HG02642 (cell line): ENCODE results near the gene PARD6B.
A peak's percentile ranks its signal among the peaks of the same experiment; 100 is the strongest.
"Not testable (repeated sequence)": the region's sequence is repeated elsewhere in the genome, so short reads cannot be mapped to it uniquely, and the experiment has no call there.

Experiments
- ATAC-seq: cut with Tn5 transposase; IDR thresholded peaks from one replicate; pipeline ENCODE4 v1.9.1; 2021; ENCODE audit warnings: mild to moderate bottlenecking; ENCODE audit not compliant: unreplicated experiment, poor library complexity

Gene PARD6B

GRCh38 chr20:50768991-50769390, 37.6 kb downstream of the PARD6B start:
- ATAC-seq, result not testable (repeated sequence)

GRCh38 chr20:50769551-50770085, 38.2 kb downstream of the PARD6B start:
- not testable (repeated sequence) for ATAC-seq

GRCh38 chr20:50771419-50772080, 40.2 kb downstream of the PARD6B start:
- ATAC-seq, result not testable (repeated sequence)

- no peak for ATAC-seq
Observed at GRCh38 chr20:50772420-50773185, 41.2 kb downstream of the PARD6B start.

GRCh38 chr20:50774515-50774914, 43.1 kb downstream of the PARD6B start:
- ATAC-seq, result no peak

- ATAC-seq, result no peak
Observed at GRCh38 chr20:50776122-50776817, 44.9 kb downstream of the PARD6B start.

- ATAC-seq, result no peak
Observed at GRCh38 chr20:50777373-50777772, 46.0 kb downstream of the PARD6B start.

- not testable (repeated sequence) for ATAC-seq
Observed at GRCh38 chr20:50778994-50779393, 47.6 kb downstream of the PARD6B start.

GRCh38 chr20:50783390-50783789, 52.0 kb downstream of the PARD6B start:
- ATAC-seq, result no peak

- ATAC-seq, result no peak
Observed at GRCh38 chr20:50783903-50784302, 52.5 kb downstream of the PARD6B start.

GRCh38 chr20:50784464-50784863, 53.1 kb downstream of the PARD6B start:
- no peak for ATAC-seq

- ATAC-seq, result no peak
Observed at GRCh38 chr20:50786703-50787102, 55.3 kb downstream of the PARD6B start.

GRCh38 chr20:50787181-50787580, 55.8 kb downstream of the PARD6B start:
- ATAC-seq, result no peak

GRCh38 chr20:50788045-50788991, 56.9 kb downstream of the PARD6B start:
- ATAC-seq, result no peak

GRCh38 chr20:50789968-50790650, 58.7 kb downstream of the PARD6B start:
- no peak for ATAC-seq

- ATAC-seq, result peak; percentile 56
Observed at GRCh38 chr20:50790651-50791277, 59.4 kb downstream of the PARD6B start.

GRCh38 chr20:50792708-50793574, 61.6 kb downstream of the PARD6B start:
- ATAC-seq, result no peak

- not testable (repeated sequence) for ATAC-seq
Observed at GRCh38 chr20:50793575-50794016, 62.2 kb downstream of the PARD6B start.
